ENCODE measurements around the gene AURKAIP1. TPM values are rescaled to one million over a fixed set of nuclear protein-coding genes. Genes with fewer than 3 reads are reported as not detected.

Gene AURKAIP1
- total and polyA plus RNA-seq, 2 of the 4 experiments (the other 2 are of a cell fraction): 45.7 to 107 TPM

DNA sequence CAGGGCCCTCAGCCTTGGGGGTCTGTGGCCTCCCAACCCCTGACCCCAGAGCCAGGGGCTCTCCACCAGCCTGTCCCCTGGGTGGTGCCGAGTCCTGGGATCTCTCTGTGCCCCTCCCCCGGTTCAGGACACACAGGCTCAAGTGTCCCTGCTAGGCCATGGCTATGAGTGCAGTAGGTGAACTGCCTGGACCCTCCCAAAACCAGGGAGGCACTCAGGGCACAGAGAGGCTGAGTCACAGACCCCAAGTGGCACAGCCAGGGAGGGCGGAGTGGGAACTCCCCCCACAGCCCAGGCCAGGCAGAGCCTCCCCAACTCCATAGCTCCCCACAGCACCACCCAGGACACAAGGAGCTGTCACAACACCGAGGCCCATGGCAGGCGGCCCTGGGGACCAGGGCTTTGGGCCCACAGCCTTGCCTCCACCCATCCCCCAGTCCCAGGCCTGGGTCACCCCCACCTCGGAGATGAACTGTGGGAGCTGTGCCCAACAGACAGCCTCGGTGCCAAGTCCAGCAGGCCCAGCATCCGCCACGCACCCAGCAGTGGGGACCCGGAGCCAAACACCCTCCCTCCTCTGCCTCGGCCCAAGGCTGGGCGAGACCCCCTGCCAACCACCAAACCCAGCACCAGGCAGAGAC lies 29.0 kb downstream of the AURKAIP1 start:
- no TSS peak for BruUV-seq (replicated peaks)
- H3K4me1 ChIP-seq (ENCODE audit: control insufficient read depth, insufficient read depth, low read length): peaks cover 30% of the 10 kb centered on the region

More for the DNA sequence above, 29.0 kb downstream of the AURKAIP1 start:
- peaks cover 7% of the 10 kb centered on the region for H3K36me3 ChIP-seq (ENCODE audit: control insufficient read depth, insufficient read depth, low read length)
- H3K4me3 ChIP-seq (ENCODE audit: insufficient read depth, low read depth, low read length): no peak overlapping the region
- H2BK15ac ChIP-seq (ENCODE audit: low read depth, low read length): no peak overlapping the region
- peaks cover 8% of the 10 kb centered on the region; the same call in 1 of the 2 replicates for H3K9me1 ChIP-seq (ENCODE audit: insufficient read depth, low read length)
- no peaks in the 10 kb centered on the region for H3K27me3 ChIP-seq (ENCODE audit: control insufficient read depth, insufficient read depth, low read length)
- ChIA-PET CTCF (no interaction called here), POLR2A (ENCODE audit: unreplicated experiment) (interaction anchor here (0.9 kb wide), 1 partner anchor 29 kb away, joined by 3 read pairs; the partner anchor contains the start of gene AURKAIP1)
- H3K9me3 ChIP-seq (ENCODE audit: control insufficient read depth, insufficient read depth, low read length): no peaks in the 10 kb centered on the region
- peak overlapping the region; percentile 59; the same call in 1 of the 2 replicates for H3K23ac ChIP-seq (ENCODE audit: low read depth, low read length)
- no peak overlapping the region for H4K91ac ChIP-seq (ENCODE audit: insufficient read depth, low read depth, low read length)
- ATAC-seq (ENCODE audit: low read depth): no peak
- no peak overlapping the region for H3K56ac ChIP-seq (ENCODE audit: extremely low read depth, insufficient read depth, low read length)
- no peak overlapping the region for H4K5ac ChIP-seq (ENCODE audit: low read depth, low read length)
- H2BK20ac ChIP-seq (ENCODE audit: low read depth, low read length): no peak overlapping the region
- no peak overlapping the region; the same call in 1 of the 2 replicates for H3K27ac ChIP-seq (ENCODE audit: insufficient read depth, low read length)
- TF ChIP-seq FOS (IDR thresholded peaks at IDR 0.05; ENCODE audit: low read depth, low read length): no peak
- H2AK9ac ChIP-seq (replicated peaks; ENCODE audit: low read depth, low read length, poor library complexity): peak overlapping the region; percentile 91
- H2BK5ac ChIP-seq (ENCODE audit: low read depth, low read length, poor library complexity, severe bottlenecking): peak overlapping the region; percentile 40
- H4K20me1 ChIP-seq (ENCODE audit: insufficient read depth, low read length): peaks cover 62% of the 10 kb centered on the region
- dilution Hi-C loops (cut with HindIII; ENCODE audit: low sequenced_read_pairs, unreplicated experiment) (no loop called here), in situ Hi-C loops (cut with MboI; ENCODE audit: low sequenced_read_pairs) (no loop called here), intact Hi-C loops (cut with micrococcal nuclease) (no loop called here)
- peak overlapping the region; percentile 32; the same call in 1 of the 2 replicates for H3K14ac ChIP-seq (replicated peaks; ENCODE audit: low read depth, low read length)
- H3K4me2 ChIP-seq (ENCODE audit: low read depth, low read length): peak overlapping the region; percentile 29; the same call in 1 of the 2 replicates
- H2AK5ac ChIP-seq (ENCODE audit: low read depth, low read length): peak overlapping the region; percentile 73
- no peak overlapping the region for H3K18ac ChIP-seq (ENCODE audit: low read depth, low read length)
- peak overlapping the region; percentile 61 for H3K4ac ChIP-seq (ENCODE audit: low read depth, low read length)
- H3K9ac ChIP-seq (ENCODE audit: low read depth, low read length): no peak overlapping the region
- no peak overlapping the region for H4K8ac ChIP-seq (ENCODE audit: low read depth in 2 of 2, low read length in 2 of 2)
- H2BK120ac ChIP-seq (ENCODE audit: low read depth, low read length): 0 out of 2 replicates have a peak overlapping the region, but pooled peaks have one; percentile 23
- H2AFZ ChIP-seq (replicated peaks; ENCODE audit: low read length, poor library complexity): peak overlapping the region; percentile 67
- no peak for DNase-seq
- WGBS, 2 experiments (ENCODE audit: extremely low coverage in 2 of 2, insufficient read length in 1 of 2): 60% methylated on average over 2 of the region's 12 CpGs; no CpG with 5 or more reads in 1 of the 2 experiments
- H3K79me1 ChIP-seq (ENCODE audit: low read depth in 1 of 2, low read length in 2 of 2): peaks cover 6 to 60% of the 10 kb centered on the region in 2 experiments; a peak in 3 of 4 replicates
